ENCODE results near the gene TGFBI. TPM values are rescaled to one million over a fixed set of nuclear protein-coding genes. Genes with fewer than 3 reads are reported as not detected.
A peak's percentile ranks its signal among the peaks of the same experiment; 100 is the strongest.

The TGFBI gene
- total RNA-seq, 6 donors from 2014 or later = 51.0 to 189 (median 126) TPM

DNA sequence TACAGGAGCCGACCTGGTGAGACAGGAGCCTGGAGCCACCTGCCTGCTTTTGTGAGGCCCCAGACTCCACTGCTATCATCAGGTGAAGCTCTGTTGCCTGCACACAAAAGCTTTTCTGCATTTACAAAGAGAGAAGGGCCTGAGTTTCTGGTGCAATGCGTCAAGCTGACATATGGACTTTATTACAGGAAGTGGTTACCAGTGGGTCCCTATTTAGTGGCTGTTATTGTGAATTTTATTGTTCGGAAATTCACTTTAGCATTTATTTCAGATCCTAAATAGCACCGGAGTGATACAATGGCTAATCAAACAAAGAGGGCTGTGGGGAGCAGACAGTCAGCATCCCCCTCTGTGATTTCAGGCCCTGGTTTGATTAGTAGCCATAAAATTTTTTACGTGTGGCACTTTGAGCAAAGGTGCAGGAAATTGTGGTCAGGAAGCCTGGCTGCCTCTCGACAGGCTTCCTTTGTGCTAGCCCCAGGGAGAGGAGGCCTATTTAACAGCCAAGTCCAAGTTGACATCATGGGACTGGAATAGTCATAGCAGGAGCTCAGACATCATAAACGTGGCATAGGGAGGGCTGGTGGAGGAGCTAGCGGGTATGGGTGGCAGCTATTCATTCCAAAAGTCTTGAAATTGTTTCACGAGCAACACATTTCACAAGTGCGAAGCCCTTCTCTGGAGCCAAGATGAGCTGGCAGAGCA is 8.4 kb downstream of the TGFBI start:
- WGBS, 2 donors = 47 to 59% methylated on average over 10 of the region's 10 CpGs
- no peaks in the 10 kb centered on the region for H3K36me3 ChIP-seq
- peak in 1 of 2 donors; percentile 23 for ATAC-seq (ENCODE audit: low FRiP score in 2 of 2)
- DNase-seq = no peak
- H3K27ac ChIP-seq = peak overlapping the region in 2 of 4 donors; percentile 65 to 67
- H3K27me3 ChIP-seq = no peaks in the 10 kb centered on the region
- H3K4me3 ChIP-seq = no peak overlapping the region
- TF ChIP-seq, protein P1, sequence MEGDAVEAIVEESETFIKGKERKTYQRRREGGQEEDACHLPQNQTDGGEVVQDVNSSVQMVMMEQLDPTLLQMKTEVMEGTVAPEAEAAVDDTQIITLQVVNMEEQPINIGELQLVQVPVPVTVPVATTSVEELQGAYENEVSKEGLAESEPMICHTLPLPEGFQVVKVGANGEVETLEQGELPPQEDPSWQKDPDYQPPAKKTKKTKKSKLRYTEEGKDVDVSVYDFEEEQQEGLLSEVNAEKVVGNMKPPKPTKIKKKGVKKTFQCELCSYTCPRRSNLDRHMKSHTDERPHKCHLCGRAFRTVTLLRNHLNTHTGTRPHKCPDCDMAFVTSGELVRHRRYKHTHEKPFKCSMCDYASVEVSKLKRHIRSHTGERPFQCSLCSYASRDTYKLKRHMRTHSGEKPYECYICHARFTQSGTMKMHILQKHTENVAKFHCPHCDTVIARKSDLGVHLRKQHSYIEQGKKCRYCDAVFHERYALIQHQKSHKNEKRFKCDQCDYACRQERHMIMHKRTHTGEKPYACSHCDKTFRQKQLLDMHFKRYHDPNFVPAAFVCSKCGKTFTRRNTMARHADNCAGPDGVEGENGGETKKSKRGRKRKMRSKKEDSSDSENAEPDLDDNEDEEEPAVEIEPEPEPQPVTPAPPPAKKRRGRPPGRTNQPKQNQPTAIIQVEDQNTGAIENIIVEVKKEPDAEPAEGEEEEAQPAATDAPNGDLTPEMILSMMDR (IDR thresholded peaks at IDR 0.05) = no peak
- TF ChIP-seq POLR2A (IDR thresholded peaks at IDR 0.05) = peak in 1 of 4 donors; percentile 24
- H3K4me1 ChIP-seq = peaks cover 0 to 16% (median 14%) of the 10 kb centered on the region in 4 donors
- H3K9me3 ChIP-seq = peaks cover 0 to 4% (median 0%) of the 10 kb centered on the region in 4 donors

GRCh38 chr5:136038635-136039034 is 9.8 kb downstream of the TGFBI start:
- no peak for TF ChIP-seq POLR2AphosphoS5 (IDR thresholded peaks at IDR 0.05)
- TF ChIP-seq POLR2A (IDR thresholded peaks at IDR 0.05) = no peak
- no peak for TF ChIP-seq EP300 (IDR thresholded peaks at IDR 0.05)
- TF ChIP-seq, protein P1 (IDR thresholded peaks at IDR 0.05) = no peak
- WGBS, 2 donors = 83 to 89% methylated on average over 4 of the region's 4 CpGs
- H3K9me3 ChIP-seq = peaks cover 0 to 4% (median 0%) of the 10 kb centered on the region in 4 donors
- H3K4me3 ChIP-seq = no peak overlapping the region
- DNase-seq = no peak
- no peaks in the 10 kb centered on the region for H3K36me3 ChIP-seq
- ATAC-seq (ENCODE audit: low FRiP score in 2 of 2) = no peak
- H3K27me3 ChIP-seq = no peaks in the 10 kb centered on the region
- peaks cover 0 to 16% (median 11%) of the 10 kb centered on the region in 4 donors for H3K4me1 ChIP-seq
- H3K27ac ChIP-seq = no peak overlapping the region

DNA sequence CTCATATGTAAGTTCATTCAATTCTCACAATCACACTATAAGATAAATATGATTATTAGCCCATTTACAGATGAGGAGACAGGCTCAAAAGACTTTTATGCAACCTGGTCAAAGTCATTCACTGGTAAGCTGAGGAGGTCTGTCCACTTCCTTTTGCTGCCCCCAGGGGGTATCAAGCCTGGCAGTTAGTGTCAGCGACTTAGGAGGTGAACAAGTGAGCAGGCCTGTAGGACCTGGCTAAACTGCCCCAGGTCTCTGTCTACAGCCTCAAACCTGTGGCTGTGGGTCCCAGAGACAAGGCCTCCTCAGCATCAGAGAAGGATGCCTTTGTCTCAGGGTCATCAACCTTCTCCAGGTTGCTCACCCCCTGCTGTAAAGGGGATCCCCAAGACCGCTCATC is 10.4 kb downstream of the TGFBI start:
- TF ChIP-seq EP300 (IDR thresholded peaks at IDR 0.05) = no peak
- TF ChIP-seq POLR2AphosphoS5 (IDR thresholded peaks at IDR 0.05) = no peak
- TF ChIP-seq, protein P1 (IDR thresholded peaks at IDR 0.05) = no peak
- TF ChIP-seq POLR2A (IDR thresholded peaks at IDR 0.05) = no peak
- ATAC-seq (ENCODE audit: low FRiP score in 2 of 2) (no peak), DNase-seq (no peak)
- Histone ChIP-seq H3K4me3 (no peak overlapping the region), H3K27me3 (no peaks in the 10 kb centered on the region), H3K9me3 (peaks cover 0 to 4% (median 0%) of the 10 kb centered on the region in 4 donors), H3K4me1 (peaks cover 0 to 16% (median 11%) of the 10 kb centered on the region in 4 donors), H3K36me3 (no peaks in the 10 kb centered on the region), H3K27ac (no peak overlapping the region)
- WGBS, 2 donors = 95 to 100% methylated on average over 2 of the region's 2 CpGs

GRCh38 chr5:136040746-136041415 is 12.1 kb downstream of the TGFBI start:
- no peak for DNase-seq
- TF ChIP-seq POLR2AphosphoS5 (IDR thresholded peaks at IDR 0.05) (no peak), EP300 (IDR thresholded peaks at IDR 0.05) (no peak), POLR2A (IDR thresholded peaks at IDR 0.05) (no peak)
- TF ChIP-seq, protein P1 (IDR thresholded peaks at IDR 0.05) = no peak

More at GRCh38 chr5:136040746-136041415, 12.1 kb downstream of the TGFBI start:
- ATAC-seq (ENCODE audit: low FRiP score in 2 of 2) = no peak
- no peak overlapping the region for H3K4me3 ChIP-seq
- no peak overlapping the region for H3K27ac ChIP-seq
- H3K36me3 ChIP-seq = no peaks in the 10 kb centered on the region
- H3K9me3 ChIP-seq = peaks cover 0 to 4% (median 0%) of the 10 kb centered on the region in 4 donors
- H3K4me1 ChIP-seq = peaks cover 0 to 16% (median 10%) of the 10 kb centered on the region in 4 donors
- H3K27me3 ChIP-seq = no peaks in the 10 kb centered on the region
- WGBS, 2 donors = 38 to 43% methylated on average over 4 of the region's 4 CpGs

Data from upper lobe of left lung (tissue), 6 donors.